Renal cortex interstitium (tissue), 11 donors: ENCODE results near the gene EXOG. TPM values are rescaled to one million over a fixed set of nuclear protein-coding genes. Genes with fewer than 3 reads are reported as not detected.

ENCODE experiments used
- DNase-seq, 11 donors: peaks; one replicate each; pipeline ENCODE4 v3.0.0-alpha.2; 2013; ENCODE audit warnings: low read depth in 9 of 11, low spot score in 4 of 11; ENCODE audit errors: extremely low read depth in 1 of 11
- polyA plus RNA-seq, 3 donors: library from polyadenylated mRNA; unstranded; fragments of 120-200 nt; gene quantifications; one replicate each; pipeline ENCODE4 v1.2.1, GENCODE V29; 2013; ENCODE audit not compliant: insufficient read length in 3 of 3

Gene EXOG
- polyA plus RNA-seq, 3 donors, result 12.2 to 19.8 (median 15.9) TPM

DNA sequence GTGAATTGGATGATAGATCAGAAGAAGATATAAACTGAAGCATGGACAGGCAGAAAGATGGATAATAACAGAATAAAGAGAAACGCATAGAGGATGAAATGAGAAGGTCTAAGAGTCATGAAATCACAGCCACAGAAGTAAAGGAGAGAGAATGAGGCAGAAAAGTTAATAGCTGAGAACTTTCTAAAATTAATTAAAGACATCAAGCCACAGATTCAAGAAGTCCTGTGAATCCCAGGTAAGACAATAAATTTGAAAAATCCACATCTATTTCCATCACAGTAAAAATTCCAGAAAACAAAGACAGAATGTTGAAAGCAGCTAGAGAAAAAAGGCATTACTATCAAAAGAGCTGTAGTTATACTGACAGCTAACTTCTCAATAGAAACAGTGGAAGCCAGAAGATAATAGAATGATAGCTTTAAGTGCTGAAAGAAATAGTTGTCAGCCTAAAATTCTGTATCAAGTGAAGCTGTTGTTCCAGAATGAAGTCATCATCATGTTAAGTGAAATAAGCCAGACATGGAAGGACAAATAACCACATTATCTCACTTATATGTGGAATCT, 30.5 kb upstream of the EXOG start:
- DNase-seq, result no peak

DNA sequence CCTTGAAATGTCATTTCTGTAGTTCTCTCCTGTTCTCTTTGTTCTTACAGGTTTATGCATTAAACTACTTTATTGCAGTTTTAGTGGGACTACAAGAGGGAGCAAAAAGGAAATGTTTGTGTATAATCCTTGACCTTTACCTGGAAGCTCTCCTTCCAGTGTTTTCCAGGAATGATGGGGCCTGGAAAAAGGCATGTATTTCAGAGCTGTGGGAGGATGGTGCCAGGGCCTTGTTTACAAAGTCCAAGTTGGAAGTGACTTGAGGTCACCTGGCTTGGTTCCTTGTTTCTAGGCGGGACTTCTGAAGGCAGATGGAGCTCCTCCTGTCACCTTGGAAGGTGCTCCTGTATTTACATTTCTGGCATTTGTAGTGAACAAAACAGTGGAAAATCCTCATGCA, 27.4 kb upstream of the EXOG start:
- no peak for DNase-seq

DNA sequence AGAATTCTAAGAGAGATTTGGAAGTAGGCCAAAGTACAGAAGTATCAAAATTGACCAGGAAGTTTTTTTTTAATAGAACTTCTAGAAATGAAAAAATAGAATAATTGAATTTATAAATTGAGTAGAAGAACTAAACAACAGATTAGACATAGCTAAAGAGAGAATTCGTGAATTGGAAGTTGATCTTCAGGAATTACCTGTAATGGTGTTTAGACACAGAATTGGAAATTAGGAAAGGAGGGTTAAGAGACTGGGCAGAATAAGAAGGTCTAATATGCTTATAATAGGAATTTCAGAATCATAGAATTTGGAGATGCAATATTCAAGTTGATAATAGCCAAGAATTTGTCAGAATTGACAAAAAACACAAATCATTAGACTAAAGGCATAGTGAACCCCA, 26.3 kb upstream of the EXOG start:
- no peak for DNase-seq

DNA sequence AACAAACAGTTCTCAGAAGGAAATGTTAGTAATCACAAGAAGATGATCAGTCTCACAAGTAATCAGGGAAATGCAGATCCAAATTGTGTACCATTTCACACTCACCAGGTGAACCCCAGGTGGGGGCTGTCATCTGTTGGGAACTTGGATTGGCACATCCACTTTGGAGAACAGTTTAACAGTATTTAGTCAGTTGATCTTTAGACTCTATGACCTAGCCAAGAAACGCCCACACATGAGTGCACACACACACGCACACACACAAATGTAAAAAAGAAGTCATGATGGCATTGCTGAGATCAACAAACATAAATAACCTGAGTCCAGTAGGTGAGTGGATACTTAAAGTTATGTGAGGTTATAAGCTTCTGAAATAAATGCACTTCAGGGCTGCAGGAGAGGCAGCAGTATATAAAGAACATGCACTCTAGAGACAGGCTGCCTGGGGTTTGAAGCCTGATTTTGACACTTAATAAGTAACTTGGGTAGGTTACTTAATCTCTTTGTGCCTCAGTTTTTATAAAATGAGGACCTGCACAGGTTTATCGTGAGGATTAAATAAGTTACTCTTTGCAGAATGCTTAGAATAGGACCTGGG, 24.8 kb upstream of the EXOG start:
- DNase-seq, result no peak

DNA sequence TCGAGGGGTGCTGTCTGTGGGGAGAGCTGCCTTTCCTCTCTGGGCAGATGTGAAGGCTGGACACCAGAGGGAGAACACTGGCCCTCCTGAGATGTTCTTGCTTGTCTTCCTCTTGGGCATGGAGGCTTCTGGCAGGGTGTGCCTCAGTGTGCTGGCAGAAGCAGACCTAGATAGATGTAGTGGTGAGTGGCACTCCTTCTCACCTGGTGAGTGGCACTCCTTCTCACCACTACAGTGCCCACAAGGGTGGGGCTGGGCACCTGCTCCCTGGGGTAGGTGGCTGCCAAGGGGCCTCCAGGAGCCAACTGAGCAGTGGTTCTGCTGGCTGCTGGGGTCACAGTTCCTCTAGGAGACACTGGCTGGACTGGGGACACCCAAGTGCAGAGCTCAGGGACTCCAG, 23.8 kb upstream of the EXOG start:
- DNase-seq, result no peak

DNA sequence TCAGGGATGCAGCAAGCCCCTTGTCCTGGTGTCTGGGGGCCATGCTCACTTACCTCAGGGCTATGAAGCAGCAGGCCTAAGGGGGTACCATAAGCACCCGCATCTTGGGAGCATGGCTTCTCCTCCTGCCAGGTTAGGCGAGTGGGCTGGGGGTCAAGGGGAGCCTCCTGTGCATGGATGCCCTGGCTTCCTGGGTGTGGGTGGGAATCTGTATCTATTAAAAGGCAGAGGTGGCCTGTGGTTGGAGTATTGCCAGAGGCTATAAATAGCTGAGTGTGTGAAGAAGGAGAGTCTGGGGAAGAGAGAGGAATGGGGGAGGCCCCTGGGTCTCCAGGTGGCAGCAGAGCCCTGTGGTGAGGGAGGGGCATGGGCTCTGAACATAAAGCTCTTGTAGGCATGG, 22.9 kb upstream of the EXOG start:
- no peak for DNase-seq

DNA sequence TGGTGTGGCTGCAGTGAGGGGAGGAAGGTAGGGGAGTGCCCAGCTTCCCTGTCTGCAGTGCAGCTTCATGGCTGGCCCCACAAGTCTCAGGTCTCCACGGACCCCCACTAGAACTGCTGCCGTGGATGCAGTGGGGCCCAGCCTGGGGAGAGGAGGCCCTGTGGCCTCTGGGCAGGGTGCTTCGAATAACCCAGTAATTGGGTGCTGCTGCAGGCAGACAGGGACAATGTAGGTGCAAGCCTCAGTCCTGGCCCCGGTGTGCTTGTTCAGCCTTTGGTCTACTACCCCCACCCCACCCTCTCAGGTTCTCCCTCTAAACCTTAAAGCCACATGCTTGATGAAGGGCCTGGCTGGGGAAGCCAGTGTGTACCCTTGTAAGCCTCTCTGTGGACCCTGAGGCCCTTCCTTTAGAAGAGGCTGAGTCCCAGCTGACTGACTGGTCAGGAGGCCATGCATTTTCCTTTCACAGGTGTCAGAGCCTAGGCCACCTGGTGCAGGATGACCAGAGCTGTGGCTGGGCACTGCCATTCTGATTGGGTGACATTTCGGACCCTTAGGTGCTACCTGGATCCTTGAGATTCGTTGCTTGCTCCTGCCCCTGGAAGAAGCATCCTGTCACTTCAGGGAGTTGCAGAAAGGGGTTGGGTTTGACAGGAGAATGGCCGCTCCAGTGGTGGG, 21.1 kb upstream of the EXOG start:
- DNase-seq, result no peak

DNA sequence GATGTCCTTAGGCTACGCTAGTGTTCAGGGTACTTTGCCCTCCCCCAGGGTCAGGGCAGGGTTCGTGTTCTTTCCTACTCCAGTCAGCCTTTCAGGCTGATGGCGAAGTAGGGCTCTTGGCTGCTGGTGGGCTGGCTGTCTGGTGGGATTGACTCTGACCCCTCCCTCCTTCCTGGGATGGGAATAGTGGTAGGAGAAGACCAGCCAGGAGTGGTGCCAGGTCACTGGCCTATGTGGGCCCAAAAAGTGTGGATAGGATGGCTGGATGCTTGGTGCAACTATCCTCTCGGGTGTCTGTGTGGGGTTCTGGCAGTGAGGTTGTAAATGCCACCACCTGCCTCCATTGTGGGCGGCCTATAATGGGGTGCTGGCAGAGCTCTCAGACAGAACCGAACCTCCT, 20.4 kb upstream of the EXOG start:
- DNase-seq, result no peak

DNA sequence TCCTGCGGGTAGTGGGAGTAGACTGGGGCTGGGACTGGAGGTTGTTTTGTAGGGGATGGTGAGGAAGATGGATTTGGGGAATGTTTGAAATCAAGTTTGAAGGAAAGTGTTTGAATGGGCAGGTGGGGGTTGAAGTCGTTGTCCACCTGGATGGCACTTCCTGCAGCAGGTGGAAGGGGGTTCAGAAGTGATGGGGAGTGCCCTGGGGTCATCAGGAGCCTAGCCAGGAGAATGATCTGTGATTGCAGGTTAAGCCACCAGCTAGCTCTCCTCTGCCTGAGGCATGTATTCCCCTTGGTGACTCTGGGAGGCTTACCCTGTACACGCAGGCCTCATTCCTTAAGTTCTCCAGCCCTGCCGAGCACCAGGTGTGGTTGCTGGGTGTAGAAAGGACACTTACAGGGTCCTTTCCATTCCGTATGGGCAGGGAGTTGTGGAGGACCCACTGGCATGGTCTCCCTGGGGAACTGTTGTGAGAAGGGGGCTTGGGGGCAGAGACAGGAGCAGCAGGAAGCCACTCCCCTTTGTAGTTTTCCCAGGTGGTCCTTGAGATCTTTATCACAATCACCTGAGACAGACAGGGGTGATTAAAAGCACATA, 19.9 kb upstream of the EXOG start:
- no peak for DNase-seq

DNA sequence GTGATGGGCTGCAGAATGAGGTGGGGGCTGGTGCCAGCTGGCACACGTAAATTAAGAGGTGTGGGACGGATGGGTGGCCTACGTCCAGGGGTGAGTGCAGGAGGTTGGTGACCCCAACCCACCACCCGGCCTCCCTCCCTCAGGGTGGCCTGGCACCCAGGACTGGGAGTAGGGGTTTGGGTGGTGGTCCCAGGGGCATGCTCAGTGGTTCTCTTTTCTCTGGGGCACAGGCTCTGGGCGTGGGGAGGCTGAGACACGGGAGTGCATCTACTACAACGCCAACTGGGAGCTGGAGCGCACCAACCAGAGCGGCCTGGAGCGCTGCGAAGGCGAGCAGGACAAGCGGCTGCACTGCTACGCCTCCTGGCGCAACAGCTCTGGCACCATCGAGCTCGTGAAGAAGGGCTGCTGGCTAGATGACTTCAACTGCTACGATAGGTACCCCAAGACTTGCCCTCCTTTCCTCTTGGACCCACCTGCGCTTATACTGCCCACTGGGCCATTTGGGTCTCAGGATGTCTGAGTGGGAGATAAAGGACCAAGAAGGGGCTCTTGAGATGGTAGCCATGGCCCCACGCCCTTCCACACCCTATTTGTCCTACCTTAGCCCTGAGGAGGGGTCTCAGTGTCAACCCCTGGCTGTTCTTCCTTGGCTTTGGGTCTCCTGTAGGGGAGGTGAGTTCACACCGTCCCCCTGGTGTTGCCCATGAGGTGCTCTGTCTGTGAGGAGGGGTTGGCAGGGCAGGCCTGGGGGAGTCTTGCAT, 18.9 kb upstream of the EXOG start:
- no peak for DNase-seq

DNA sequence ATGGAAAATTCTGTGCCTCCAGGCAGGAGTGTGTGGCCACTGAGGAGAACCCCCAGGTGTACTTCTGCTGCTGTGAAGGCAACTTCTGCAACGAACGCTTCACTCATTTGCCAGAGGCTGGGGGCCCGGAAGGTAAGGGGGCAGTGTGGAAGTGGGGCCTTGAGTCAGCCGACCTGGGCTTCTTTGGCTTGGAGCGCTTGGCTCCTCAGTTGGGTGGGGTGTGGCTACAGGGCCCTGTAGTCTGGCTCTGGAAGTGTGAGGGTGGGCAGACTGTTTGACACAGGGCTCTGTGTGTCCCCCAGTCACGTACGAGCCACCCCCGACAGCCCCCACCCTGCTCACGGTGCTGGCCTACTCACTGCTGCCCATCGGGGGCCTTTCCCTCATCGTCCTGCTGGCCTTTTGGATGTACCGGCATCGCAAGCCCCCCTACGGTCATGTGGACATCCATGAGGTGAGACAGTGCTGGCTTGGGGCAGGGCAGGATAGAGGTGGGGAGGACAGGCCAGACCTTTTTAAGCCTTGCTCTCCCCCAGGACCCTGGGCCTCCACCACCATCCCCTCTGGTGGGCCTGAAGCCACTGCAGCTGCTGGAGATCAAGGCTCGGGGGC, 18.2 kb upstream of the EXOG start:
- no peak for DNase-seq

DNA sequence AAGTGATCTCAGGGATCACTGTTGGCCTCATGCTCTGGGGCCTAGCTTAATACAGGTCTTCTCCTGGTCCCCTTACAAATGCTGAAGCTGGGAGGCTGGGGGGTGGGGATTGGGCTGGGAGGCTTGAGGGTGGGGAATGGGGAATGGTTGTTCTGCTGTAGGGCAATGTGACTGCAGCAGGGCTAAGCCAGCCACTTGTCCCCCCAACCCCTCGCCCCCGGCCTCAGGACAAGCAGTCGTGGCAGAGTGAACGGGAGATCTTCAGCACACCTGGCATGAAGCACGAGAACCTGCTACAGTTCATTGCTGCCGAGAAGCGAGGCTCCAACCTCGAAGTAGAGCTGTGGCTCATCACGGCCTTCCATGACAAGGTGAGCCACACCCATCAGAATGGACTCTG, 17.2 kb upstream of the EXOG start:
- DNase-seq, result no peak

DNA sequence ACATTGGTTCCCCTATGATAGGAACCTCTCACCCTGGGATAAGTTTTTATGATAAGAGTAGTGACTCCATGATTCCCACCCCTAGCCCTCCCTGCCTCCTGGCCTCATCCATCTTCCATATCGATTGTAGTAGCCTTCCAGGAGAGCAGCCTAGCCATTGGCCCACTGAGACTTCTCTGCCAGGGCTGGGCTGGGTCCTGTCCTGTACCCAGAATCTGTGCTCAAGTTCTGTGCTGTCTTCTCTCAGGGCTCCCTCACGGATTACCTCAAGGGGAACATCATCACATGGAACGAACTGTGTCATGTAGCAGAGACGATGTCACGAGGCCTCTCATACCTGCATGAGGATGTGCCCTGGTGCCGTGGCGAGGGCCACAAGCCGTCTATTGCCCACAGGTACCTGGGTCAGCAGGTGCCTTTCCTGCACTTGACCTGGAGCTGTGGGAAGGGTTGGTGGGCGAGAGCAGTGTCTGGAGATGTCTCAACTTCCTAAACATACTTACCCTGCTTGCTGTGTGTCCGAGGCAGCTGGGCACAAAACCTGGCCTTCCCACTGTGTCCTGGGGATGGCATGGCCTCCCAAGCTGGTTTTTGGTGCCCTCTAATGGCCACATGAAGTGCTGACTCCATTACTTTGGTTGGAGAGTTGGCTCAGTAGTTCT, 16.6 kb upstream of the EXOG start:
- peak in 7 of 11 donors; percentile 34 to 50 (median 41) for DNase-seq

DNA sequence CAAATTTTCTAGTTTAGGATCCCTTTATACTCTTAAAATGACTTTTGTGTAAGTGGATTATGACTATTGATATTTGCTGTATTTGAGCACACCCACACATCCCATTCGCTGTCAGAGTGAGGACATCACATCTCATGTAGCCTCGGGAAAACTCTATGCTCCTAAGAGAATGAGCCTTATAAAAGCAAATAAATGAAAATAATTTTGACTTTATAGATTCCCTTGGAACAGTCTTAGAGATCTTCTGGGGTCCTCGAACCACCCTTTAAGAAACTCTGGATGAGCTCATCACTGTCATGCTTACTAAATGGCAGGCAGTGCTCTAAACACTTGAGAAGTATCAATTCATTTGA, 16.1 kb upstream of the EXOG start:
- no peak for DNase-seq

DNA sequence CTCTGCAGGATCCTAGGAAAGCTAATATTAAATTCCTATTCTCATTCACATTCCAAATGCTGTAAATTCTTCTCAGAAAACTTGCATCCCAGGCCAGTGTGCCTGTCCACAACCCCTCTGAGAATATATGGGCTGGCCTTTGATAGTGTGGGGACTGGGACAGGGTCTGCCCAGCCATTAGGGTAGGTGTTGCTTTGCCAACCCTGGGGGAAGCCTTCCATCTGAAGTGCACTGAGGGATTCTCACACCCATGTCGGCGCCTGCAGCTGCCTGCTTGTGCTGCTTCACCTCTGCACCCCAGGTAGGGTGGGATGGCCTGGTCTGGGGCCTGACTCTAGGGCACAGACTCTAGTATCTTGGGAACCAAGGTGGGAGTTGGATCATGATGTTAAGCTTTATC, 15.2 kb upstream of the EXOG start:
- no peak for DNase-seq

DNA sequence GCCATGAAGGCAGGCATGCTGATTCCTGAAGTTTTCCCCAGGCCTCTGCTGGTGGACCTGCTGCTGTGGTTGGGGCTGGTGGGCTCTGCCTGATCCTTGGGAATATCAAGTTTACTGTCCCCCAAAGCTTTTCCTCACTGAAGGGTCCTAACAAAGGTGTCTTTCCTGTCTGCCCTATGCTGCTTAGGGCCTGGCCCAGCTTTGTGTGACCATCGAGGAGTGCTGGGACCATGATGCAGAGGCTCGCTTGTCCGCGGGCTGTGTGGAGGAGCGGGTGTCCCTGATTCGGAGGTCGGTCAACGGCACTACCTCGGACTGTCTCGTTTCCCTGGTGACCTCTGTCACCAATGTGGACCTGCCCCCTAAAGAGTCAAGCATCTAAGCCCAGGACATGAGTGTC, 13.2 kb upstream of the EXOG start:
- DNase-seq, result no peak

DNA sequence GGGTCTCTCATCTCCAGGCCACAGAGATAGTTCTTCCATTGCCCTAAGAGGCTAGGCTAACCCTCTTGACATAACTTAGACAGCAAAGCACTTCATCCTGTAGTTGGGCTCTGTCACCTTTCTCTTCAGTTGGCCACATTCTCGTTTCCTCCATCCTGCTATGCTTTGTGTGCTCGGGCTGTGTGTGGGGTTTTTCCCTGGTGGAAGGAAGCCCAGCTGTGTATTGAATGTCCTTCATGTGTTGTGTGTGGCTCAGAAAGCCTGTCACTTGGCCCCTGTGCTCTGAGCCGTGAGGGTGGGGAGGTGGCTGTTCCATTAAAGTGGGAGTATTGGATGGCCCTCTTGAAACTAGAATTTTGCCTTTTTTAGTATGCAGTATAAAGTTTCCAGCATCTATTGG, 8.8 kb upstream of the EXOG start:
- DNase-seq, result no peak

DNA sequence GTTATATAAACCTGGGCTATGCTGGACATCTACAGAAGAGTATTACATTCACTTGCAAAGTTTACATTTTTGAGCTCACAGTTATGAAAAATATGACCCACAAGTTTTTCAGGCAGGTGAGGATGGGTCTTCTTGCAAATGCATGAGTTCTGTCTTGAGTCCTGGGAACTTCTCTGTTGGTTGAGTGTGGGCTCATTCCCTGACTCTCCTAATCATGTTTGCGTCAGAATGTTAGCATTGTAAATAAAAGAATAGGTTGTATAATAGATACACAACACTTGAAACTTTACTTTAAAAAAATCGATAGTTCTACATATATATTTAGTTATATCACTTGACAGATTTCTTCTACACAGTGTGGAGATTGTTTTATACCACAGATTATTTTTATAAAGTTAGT, 7.2 kb upstream of the EXOG start:
- DNase-seq, result no peak

DNA sequence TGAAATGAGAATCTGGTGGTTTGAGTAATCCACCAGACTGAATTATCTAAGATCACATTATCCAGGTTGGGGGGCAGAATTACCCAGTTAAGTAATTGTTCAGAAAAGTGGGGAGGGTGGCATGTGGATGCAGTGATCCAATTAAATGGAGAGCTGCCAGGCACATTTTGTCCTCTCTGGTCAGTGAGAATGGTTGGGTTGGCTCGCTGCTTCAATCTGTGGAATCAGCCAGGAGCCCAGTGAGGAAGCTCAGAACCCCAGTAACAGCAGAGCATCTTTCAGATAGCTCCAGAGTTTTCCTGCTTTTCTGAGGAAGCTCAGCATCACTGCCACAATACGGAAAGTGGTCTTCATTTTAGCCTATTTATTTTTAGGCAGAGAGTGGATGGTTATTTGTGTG, 6.4 kb upstream of the EXOG start:
- DNase-seq, result no peak
